CD4-positive, alpha-beta T cell treated with Interleukin-6 for 4 hours (primary cell): ENCODE measurements around the gene IFI27L1.

Source experiments
- DNase-seq: peaks from one replicate; pipeline ENCODE4 v3.0.0-alpha.2; 2020; ENCODE audit warnings: mixed read lengths

Gene IFI27L1

DNA sequence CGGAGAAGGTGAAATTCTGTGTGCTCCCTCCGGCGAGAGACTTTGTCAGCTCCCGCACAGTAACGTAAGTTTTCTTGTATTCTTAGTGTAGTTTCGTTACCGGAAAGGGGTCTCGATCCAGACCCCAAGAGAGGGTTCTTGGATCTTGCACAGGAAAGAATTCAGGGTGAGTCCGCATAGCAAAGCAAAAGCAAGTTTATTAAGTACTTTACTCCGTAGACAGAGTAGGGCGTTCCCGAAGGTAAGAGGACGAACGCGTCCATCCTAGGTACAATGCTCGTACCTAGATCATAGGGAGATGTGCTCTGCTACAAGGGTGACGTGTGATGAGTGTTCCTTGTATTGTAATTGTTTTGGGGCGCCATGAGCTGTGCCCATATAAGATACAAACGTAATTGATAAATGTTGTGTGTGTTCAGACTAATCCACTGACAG, 293 bp downstream of the IFI27L1 start:
- no peak for DNase-seq

DNA sequence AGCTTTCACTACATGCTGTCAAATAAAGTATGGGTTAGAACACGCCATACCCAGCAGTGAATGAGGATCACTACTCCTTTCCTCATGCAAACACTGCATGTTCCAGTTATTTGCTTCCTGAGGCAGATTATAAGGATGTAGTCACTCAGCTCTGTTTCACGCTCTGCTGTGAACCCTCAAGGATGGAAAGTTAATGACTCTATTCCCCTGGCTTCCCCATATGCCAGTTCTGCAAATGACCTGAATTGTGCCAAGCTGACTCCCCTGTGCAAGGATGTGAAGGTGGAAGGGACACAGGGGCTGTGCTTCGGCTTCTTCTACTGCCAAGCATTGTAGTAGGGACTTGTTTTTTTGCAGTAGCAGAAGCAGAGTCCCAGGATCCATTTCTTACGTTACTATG, 6.8 kb downstream of the IFI27L1 start:
- no peak for DNase-seq

DNA sequence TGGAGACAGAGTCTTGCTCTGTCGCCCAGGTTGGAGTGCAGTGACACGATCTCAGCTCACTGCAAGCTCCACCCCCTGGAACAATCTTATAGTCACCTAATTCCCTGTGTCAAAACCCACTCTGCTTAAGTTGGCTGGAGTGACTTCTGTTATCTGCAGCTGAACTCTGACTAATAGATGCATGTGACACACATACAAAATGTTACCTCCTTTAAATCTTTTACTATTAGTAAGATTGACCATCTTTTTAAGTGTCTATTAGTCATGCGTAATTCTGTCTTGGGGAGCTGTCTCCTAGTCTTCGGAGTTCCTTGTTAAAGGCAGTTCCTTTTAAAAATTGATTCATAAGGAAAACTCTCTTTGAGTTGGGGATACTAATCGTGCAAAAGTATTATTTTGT, 7.4 kb downstream of the IFI27L1 start:
- DNase-seq, result no peak

DNA sequence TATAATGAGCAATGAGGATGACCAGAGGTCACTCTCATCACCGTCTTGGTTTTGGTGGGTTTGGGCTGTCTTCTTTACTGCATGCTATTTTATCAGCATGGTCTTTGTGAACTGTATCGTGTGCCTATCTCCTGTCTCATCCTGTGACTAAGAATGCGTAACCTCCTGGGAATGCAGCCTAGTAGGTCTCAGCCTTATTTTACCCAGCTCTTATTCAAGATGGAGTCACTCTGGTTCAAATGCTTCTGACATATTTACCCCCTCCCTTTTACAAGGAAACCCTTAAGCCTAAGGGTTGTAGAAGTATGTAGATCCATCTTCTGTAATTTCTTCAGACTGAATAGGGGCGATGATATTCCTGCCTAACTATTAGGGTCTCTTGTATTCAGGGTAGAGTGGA, 8.4 kb downstream of the IFI27L1 start:
- no peak for DNase-seq

- no peak for DNase-seq
Measured at GRCh38 chr14:94093418-94093817, 12.3 kb downstream of the IFI27L1 start.

- no peak for DNase-seq
Measured at GRCh38 chr14:94097091-94097490, 16.0 kb downstream of the IFI27L1 start.

DNA sequence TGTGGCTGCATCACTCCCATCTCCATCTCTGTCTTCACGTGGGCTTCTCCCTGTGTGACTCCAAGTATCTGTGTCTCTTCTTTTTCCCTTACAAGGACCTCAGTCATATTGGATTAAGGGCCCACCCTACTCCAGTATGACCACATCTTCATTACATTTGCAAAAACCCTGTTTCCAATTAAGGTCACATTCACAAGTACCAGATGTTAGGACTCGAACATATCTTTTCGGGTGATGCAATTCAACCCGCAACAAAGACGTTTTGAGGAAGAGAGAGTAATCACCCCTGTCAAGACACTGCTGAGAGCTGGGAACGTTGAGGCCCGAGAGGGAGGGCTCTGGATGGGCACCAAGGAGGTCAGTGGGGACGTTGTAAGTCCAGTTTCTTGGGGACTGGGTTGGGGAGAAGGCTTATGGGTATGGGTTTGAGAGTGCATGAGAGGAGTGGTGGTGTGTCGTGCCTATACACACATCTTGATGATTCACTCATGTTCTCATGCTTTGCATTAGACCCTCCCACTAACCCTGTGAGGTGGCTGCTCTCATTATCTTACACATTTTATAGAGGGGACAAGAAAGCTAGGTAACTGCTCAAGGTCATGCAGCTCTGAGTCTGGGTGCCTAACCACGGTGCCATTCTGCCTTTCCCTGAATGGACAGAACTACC, 17.3 kb downstream of the IFI27L1 start:
- DNase-seq, result no peak

DNA sequence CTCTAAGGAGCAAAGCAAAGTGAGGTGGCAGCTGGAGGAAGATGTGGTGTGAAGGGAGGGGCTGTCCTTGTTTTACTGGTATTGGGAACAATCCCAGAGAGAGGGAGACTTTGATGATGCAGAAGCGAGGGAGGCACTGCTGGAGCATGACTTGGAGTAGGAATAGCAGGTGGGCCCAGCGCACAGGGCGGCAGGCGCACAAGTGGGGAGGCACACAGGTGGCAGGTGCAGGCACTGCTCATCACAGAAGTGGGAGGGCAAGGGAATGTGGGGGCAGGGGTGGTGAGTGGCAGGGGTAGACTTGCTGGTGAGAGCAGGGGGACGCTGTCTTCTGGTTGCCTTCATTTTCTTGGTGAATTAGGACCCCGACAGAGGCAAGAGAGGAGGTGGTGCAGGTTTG, 17.9 kb downstream of the IFI27L1 start:
- no peak for DNase-seq

GRCh38 chr14:94100847-94101246, 19.7 kb downstream of the IFI27L1 start:
- no peak for DNase-seq

DNA sequence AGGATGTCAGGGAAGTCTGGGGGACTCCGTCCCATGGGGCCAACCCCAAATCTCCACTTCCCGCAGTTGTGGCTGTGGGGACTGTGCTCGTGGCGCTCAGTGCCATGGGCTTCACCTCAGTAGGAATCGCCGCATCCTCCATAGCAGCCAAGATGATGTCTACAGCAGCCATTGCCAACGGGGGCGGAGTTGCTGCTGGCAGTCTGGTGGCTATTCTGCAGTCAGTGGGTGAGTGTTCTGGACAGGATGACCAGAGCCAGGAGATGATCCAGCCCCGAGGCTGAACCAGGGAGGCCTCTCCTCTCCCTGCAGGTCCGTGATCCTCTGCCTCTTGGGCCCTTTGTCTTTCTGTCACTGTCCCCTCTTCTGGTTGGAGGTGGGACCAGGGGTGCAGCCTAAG, 20.6 kb downstream of the IFI27L1 start:
- no peak for DNase-seq

DNA sequence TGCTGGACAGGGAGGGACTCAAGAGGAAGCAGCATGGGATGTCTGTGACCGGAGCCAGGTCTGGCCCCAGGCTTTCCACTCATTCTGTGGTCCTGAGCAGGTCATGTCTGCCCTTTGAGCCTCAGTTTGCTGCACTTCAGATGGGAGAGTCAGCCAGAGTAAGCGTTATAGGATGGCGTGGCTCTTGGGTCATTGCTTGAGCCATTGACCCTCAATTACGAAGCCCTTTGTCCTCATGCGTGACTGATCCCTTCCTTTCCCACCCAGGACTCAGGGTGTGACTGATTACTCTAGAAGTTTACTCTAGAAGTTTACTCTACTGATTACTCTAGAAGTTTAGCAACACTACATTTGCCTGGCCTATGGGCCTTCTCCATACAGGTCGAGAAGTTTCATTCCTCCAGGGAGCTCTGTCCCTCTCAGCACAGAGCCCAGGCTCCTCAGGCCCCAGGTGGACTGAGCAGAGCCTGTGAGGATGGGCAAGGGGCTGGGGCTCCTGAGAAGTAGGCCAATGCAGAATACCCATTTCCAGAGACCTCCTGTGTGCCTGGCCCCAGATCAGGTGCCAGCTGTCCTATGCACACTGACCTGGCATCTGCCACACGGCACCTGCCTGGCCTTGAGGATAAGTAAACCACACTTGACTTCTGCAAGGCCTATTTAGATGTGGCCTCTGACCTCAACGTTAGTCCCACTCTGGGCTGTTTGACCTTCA, 21.8 kb downstream of the IFI27L1 start:
- no peak for DNase-seq

DNA sequence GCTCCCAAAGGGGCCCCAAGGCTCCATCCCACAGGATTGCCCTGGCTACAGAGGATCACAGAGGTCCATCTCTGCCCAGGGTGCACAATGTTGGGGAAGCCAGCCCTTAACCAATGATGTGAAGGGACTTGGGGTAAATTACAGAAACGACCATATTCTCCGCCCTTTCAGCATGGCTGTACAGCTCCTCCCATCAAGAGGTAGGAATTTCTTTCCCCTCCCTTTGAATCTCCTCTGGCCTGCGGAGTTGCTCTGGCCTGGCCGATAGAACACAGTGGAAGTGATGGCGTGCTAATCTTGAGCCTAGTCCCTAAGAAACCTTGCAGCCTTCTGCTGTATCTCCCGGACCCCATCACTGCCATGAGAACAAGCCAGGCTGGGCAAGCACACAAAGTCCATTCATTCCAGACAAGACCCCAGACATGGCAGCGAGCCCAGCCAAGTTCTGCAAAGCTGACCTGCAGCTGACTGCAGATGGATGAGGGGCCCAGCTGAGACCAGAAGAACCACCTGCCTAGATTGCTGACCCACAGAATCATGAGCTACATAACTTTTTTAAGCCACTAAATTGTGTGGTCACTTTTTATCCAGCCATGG, 22.5 kb downstream of the IFI27L1 start:
- DNase-seq, result no peak

GRCh38 chr14:94104731-94105130, 23.6 kb downstream of the IFI27L1 start:
- no peak for DNase-seq

DNA sequence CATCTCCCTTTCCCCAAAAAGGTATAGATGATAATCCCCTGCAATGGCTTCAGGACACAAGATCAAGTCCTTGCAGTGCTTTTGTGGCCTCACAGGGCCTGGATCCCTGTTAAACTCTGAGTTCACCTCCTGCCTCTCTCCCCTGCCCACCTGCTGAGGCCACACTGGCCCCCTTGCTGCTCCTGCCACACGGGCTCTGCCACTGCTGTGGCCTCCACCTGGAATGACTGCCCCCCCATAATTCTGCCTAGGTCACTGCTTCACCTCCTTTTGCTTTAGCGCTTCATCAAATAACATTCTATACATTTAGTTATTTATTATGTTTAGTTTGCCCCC, 28.8 kb downstream of the IFI27L1 start:
- DNase-seq, result no peak

GRCh38 chr14:94110552-94111181, 29.6 kb downstream of the IFI27L1 start, which contains the start of gene IFI27:
IFI27 (plus strand) TSS chr14:94110736.
- no peak for DNase-seq

- no peak for DNase-seq
Measured at GRCh38 chr14:94111276-94112095, 30.4 kb downstream of the IFI27L1 start.

DNA sequence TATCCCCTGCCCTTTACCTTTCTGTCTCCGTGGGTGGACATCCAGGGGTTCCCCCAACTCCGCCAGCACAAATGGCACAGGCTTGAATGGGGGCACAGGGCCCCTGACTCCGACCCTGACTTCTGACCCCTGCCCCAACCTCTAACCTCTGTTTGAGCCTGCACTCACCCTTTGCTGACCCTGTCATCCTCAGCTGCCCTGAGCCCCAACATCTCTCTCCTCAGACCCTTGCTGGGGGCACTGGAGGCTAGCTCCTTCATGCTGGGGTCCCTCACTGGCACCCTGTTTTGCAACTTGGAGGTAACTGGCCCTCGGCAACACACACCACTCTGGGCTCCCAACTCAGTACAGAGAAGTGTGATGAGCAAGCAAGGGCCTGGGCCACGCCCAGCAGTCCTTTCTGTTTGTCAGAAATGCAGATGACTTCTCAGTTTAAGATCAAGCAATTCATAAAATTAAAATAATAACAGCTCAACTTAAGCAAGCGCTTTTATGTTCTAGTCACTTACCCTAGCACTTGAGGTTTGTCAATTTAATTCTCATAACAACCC, 31.5 kb downstream of the IFI27L1 start:
- DNase-seq, result no peak

- no peak for DNase-seq
Measured at GRCh38 chr14:94113073-94113472, 32.0 kb downstream of the IFI27L1 start.

- no peak for DNase-seq
Measured at GRCh38 chr14:94113490-94113889, 32.4 kb downstream of the IFI27L1 start.

DNA sequence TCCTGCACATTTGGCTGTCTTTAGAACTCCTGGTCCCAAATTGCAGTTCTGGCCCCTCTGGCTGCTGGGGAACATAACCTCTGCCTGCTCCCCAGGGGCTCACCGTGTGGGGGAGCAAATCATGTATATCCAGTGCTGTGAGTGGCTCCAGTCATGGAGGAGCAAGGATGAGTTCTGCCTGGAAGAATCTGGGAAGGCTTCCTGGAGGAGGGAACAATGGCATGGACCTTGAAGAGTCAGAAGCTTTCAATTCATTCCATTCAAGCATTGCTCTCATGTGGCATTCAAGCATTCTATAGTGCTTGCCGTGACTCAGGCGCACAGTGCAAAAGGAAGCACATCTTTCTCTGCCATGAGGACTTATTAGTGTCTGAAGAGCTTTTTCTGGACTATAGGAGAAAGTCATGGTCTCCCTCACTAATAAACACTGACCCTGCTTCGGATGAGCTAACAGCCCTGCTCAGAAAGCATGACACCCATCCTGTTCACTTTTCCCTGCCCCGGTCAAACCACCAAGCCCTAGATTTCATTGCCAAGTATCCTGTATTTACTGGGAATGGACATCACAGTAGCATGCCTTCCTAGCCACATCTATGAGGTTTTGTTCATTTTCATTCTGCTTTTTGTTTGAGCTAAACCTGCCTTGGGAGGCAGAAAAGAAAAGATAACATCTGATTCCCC, 32.9 kb downstream of the IFI27L1 start:
- no peak for DNase-seq

GRCh38 chr14:94114589-94115057, 33.5 kb downstream of the IFI27L1 start:
- DNase-seq, result no peak

GRCh38 chr14:94115058-94115591, 34.0 kb downstream of the IFI27L1 start:
- DNase-seq, result no peak
